Mammary epithelial cell (primary cell): ENCODE results near the gene FER.

ENCODE experiments used
- CTCF ChIP-seq, 2 donors: IDR thresholded peaks in 1 of 2; conservative IDR thresholded peaks in 1 of 2; 2 replicates each; pipeline ENCODE4 v1.5.1; 2011 to 2012; ENCODE audit warnings: inconsistent platforms in 2 of 2, low read length in 2 of 2, mild to moderate bottlenecking in 2 of 2, control low read depth in 1 of 2, low read depth in 1 of 2; ENCODE audit not compliant: insufficient read depth in 1 of 2; ENCODE audit errors: extremely low read depth in 1 of 2
- EZH2 ChIP-seq: IDR thresholded peaks from 2 replicates; pipeline ENCODE4 v1.6.1; 2012; ENCODE audit warnings: low read length, inconsistent platforms, borderline replicate concordance

GRCh38 chr5:108753331-108753730, 5.6 kb downstream of the FER start:
- TF ChIP-seq EZH2 = no peak
- no peak for TF ChIP-seq CTCF (conservative IDR thresholded peaks at IDR 0.05 in 1 of 2, IDR thresholded peaks at IDR 0.05 in 1 of 2; ENCODE audit: extremely low read depth in 1 of 2, insufficient read depth in 1 of 2, low read depth in 1 of 2, low read length in 2 of 2)
